Skin epidermis (tissue), 12 donors: ENCODE measurements around the gene OSBPL3.
A peak's percentile ranks its signal among the peaks of the same experiment; 100 is the strongest.

Experiments used
- H3K27ac ChIP-seq, 21 experiments: fragments of 200-600 bp; sonication (generic) in 11 of 21; one replicate each; pipeline ENCODE4 v1.5.0; 2020; ENCODE audit warnings: mild to moderate bottlenecking in 3 of 21, inconsistent platforms in 2 of 21, moderate library complexity in 2 of 21
- H3K4me3 ChIP-seq, 7 experiments: fragments of 200-600 bp; sonication (generic) in 2 of 7; one replicate each; pipeline ENCODE4 v1.5.0; 2020; ENCODE audit warnings: inconsistent platforms in 2 of 7, mild to moderate bottlenecking in 2 of 7, moderate library complexity in 1 of 7

OSBPL3 gene

DNA sequence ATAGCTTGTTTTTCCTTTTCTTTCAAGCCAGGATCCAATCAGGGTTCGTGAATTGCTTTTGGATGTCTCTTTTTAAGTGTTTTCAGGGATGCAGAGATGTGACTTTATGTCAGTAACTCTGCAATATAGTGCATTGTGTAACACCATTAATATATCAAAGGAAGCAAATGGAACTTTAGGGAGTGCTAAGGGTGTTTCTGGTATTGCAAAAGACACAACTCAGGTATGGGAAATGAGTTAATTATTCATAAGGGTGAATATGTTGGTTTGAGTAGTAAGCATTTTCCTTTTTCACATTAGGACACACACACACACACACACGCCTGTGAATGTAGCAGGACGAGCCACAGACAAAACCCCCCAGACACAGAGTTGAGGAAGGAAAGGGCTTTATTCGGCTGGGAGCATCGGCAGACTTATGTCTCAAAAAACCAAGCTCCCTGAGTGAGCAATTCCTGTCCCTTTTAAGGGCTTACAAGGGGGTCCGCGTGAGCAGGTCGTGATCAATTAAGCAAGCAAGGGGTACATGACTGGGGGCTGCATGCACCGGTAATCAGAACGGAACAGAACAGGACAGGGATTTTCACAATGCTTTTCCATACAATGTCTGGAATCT is 190.9 kb downstream of the OSBPL3 start:
- Histone ChIP-seq H3K27ac (no peak overlapping the region), H3K4me3 (no peak overlapping the region)

DNA sequence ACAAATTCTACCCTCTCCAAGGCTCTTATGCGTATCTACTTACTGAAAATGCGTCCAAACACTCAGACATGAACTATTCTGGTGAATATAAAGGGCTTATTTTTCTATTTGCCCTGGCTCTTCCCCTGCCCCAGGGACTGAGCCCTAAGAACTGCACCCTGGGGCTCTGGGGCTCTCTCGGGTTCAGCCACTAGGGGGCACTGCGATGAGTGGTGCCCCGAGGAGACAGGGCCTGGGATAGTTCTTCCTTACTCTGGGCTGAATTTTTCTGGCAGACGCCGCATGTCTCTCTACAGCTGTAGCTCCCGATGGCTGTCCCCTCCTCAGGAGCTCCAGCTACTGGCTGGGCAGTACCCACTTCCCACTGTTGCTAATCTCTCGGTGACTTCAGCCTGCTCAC is 191.9 kb downstream of the OSBPL3 start:
- H3K27ac ChIP-seq: peak overlapping the region in 1 of 21 experiments; percentile 26
- no peak overlapping the region for H3K4me3 ChIP-seq

DNA sequence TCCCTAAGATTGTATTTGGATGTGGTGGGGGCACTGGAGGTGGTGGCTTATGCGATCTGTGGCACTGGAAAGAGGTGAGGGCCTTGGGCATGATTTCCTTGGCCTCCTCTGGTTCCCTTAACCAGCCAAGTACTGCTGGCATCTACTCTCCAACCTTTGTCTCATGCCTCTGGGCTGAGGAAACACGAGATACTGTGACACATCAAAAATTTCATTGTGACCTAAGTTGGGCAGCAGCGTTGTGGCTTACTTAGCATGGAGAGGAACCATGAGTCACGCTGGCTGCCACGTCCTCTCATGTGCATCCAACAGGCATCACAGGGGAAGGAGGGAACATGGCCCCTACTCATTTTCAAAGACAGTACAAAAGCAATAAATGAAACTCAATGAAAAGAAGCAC is 193.0 kb downstream of the OSBPL3 start:
- no peak overlapping the region for H3K4me3 ChIP-seq
- H3K27ac ChIP-seq: peak overlapping the region in 7 of 21 experiments; percentile 26 to 69 (median 40)

DNA sequence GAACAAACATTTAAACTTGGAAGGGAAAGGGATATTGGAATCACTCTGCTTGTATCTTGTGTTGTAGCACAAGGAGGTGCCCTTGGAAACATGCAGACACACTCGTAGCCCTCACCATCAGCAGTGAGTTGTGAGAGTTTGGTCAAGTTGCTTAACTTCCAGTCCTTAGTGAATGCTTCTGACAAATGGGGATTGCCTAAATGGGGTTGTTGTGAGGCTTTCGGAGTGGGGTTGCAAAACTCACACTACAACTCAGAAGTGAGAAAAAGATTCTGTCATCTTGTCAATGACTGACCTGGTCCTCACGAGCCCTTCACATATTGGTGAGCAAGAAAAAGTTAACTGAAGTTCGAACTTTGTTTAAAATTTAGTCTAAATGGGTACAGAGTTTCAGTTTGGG is 193.7 kb downstream of the OSBPL3 start:
- H3K27ac ChIP-seq: peak overlapping the region in 4 of 21 experiments; percentile 26 to 69 (median 47)
- H3K4me3 ChIP-seq: no peak overlapping the region

- Histone ChIP-seq H3K4me3 (no peak overlapping the region), H3K27ac (no peak overlapping the region)
Measured at GRCh38 chr7:24784277-24784676, 195.7 kb downstream of the OSBPL3 start.

- no peak overlapping the region for H3K4me3 ChIP-seq
- no peak overlapping the region for H3K27ac ChIP-seq
Measured at GRCh38 chr7:24783698-24784097, 196.3 kb downstream of the OSBPL3 start.

DNA sequence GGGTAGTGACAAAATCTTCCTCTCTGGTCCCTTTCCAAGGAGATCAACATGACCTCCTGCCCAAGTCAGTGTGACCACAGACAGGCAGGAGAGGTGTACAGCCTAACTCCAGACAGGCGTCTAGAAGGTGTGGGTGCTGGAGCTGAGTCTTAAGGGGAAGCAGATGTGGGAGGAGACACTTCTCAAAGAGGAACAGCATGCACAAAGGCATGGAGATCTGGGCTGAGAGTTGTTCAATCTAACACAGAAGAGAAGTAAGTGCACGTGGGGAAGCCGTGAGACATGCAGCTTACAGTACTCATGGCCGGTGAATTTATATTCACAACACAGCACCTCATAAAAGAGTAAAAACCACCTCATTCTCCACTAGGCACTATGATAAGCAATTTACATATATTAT is 198.9 kb downstream of the OSBPL3 start:
- Histone ChIP-seq H3K4me3 (no peak overlapping the region), H3K27ac (no peak overlapping the region)

GRCh38 chr7:24779283-24779655 is 200.7 kb downstream of the OSBPL3 start:
- H3K27ac ChIP-seq: peak overlapping the region in 7 of 21 experiments; percentile 36 to 63 (median 51)
- H3K4me3 ChIP-seq: no peak overlapping the region

DNA sequence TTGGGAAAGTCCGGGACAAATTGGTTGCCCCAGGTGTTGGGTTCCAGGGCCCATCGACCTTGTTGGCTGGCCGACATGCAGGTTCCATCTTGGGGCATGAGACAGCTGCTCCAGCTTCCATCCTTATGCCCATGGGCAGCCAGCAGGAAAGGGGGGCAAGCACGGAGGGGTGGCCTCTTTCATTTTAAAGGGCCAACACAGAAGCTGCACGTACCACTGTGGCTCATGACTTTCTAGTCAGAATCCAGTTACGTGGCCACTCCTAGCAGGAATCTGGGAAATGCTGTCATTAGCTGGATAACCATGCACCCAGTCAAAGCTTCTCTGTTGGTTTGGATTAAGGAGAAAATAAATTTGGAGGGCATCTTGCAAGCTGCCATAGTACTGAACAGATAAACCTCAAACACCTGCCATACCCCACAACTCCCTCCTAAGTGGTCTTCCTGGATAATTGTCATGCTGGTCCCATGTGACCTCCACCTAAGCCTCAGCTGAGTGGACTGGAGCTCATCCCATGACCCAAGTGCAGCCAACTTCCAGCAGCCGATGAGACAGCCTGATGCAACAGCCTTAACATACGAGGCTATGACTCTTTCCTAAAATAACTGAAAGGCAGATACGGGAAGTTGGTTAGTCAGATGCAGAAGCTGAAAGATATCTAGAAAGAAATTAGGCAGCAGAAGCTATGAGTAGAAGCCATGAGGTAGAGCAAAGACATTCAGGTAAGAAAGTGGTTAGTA is 201.3 kb downstream of the OSBPL3 start:
- Histone ChIP-seq H3K27ac (peak overlapping the region in 9 of 21 experiments; percentile 11 to 63 (median 46)), H3K4me3 (no peak overlapping the region)

GRCh38 chr7:24777806-24778205 is 202.2 kb downstream of the OSBPL3 start:
- peak overlapping the region in 5 of 21 experiments; percentile 36 to 59 (median 38) for H3K27ac ChIP-seq
- no peak overlapping the region for H3K4me3 ChIP-seq

GRCh38 chr7:24773646-24774045 is 206.3 kb downstream of the OSBPL3 start:
- Histone ChIP-seq H3K27ac (no peak overlapping the region), H3K4me3 (no peak overlapping the region)

DNA sequence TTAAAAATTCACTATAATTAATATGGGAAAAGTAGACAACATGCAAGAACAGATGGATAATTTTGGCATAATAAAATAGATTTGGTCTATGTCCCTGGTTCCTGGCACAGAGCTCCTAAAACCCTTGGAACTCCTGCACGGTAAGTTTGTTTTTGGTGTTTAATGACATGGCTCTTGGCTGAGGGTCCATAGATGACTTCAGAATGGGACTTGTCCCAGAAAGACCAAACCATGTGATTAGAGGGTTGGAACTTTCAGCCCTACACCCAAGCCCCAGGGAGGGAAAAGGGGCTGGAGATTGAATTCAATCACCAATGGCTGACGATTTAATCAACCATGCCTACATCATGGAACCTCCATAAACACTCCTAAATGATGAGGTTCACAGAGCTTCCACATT is 210.1 kb downstream of the OSBPL3 start:
- no peak overlapping the region for H3K4me3 ChIP-seq
- no peak overlapping the region for H3K27ac ChIP-seq

DNA sequence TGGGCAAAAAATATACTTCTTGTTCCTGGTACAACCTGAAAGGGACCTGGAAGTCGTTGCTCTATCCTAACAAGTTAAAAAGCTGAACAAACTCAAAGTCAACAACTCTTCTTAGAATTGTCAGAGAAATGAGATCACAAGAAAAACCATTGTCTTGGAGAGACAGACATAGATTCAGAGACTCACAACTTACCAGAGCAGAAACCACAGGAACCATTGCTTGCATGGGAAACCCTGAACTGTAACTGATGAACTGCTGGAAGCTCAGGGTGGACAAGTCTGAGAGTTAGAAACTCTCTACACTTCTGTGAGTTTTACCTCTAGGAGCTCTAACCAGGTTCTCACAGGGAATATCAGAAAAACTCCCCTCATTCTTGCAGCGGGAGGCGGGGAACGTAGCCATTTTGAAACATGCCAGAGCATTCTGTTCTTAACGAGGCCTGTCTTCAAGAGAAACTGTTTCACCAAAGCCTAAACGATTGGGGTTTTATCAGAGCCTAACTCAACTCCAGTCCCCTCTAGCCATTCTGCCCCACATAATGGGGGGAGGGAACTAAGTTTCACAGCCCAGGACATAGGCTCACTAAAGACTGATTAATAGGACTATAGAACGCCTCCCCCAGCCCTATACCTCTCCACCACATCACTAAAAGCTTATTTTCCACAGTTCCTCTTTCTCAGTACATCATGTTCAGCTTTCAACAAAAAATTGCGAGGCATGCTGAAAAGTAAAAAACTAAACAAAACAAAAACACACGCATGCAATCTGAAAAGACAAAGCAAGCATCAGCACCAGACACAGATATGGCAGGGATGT is 210.8 kb downstream of the OSBPL3 start:
- Histone ChIP-seq H3K4me3 (no peak overlapping the region), H3K27ac (no peak overlapping the region)

DNA sequence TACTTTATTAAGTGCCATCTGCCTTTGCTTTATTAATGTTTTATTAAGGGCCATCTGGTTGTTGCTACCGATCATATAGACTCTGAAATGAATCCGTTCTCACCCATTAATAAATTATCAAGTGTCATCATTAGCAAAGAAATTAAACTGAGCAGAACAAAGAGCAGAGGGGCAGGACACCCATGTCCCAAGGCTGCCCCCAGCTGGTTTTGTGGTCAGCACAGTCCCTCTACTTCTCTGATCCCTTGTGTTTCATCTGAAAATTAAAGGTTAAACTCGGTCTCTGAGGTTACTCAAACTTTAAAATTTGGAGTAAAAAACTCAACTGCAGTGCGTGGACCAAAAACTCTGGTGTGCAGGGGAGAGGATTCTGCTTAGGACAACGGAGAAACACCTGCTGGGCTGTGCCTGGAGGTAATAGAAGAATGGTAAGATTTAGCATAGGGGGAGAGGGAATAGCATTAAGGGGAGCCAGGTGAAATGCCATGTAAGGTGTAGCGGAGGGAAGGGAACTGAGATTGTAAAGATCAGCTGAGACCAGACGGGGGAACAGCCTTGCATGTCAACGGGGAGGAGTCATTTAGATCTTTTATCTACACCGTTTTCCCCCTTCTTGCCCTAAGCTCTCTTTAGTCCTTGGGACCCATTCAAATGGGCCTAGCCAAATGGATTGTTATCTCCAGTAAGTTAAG is 212.0 kb downstream of the OSBPL3 start:
- no peak overlapping the region for H3K4me3 ChIP-seq
- no peak overlapping the region for H3K27ac ChIP-seq

GRCh38 chr7:24764972-24765744 is 214.8 kb downstream of the OSBPL3 start:
- no peak overlapping the region for H3K27ac ChIP-seq
- no peak overlapping the region for H3K4me3 ChIP-seq

GRCh38 chr7:24764011-24764410 is 216.0 kb downstream of the OSBPL3 start:
- Histone ChIP-seq H3K4me3 (no peak overlapping the region), H3K27ac (no peak overlapping the region)

GRCh38 chr7:24763303-24763901 is 216.6 kb downstream of the OSBPL3 start:
- no peak overlapping the region for H3K4me3 ChIP-seq
- no peak overlapping the region for H3K27ac ChIP-seq

- Histone ChIP-seq H3K4me3 (no peak overlapping the region), H3K27ac (no peak overlapping the region)
Measured at GRCh38 chr7:24762771-24763170, 217.2 kb downstream of the OSBPL3 start.

- Histone ChIP-seq H3K4me3 (no peak overlapping the region), H3K27ac (no peak overlapping the region)
Measured at GRCh38 chr7:24760968-24761367, 219.0 kb downstream of the OSBPL3 start.
